Measurements from ENCODE around the gene ING5. TPM values are rescaled to one million over a fixed set of nuclear protein-coding genes. Genes with fewer than 3 reads are reported as not detected.

ING5 gene
- total RNA-seq, 1 experiment from 2014 or later = 32.1 TPM

DNA sequence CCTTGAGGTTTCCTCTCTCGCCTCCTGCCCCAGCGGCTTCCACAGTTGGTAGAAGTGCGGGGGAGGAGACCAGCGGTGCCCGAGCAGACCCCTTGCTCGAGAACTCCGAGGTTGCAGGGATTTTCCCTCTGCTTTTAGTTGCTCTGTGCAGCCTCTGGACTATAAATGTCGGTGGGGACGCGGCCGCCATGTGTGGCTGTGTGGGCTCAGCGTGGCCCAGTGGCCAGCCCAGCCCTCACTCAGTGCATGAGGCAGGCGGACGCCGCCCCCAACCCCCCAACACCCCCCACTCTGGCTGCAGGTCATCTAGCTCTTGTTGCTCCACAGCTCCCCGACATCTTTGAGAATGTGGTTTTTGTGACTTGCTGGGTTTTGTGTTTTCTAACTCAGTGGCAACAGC, 17.3 kb downstream of the ING5 start:
- H3K36me3 ChIP-seq (ENCODE audit: low read depth, low read length) = peaks cover 21% of the 10 kb centered on the region
- H3K27ac ChIP-seq (ENCODE audit: low read length) = no peak overlapping the region
- CTCF ChIA-PET = no interaction called here
- H3K4me3 ChIP-seq (ENCODE audit: low read length) = no peak overlapping the region
- no peaks in the 10 kb centered on the region for H4K20me1 ChIP-seq (ENCODE audit: low read length)
- POLR2A ChIA-PET (ENCODE audit: unreplicated experiment) = no interaction called here
- no peak for TF ChIP-seq EZH2phosphoT487 (IDR thresholded peaks at IDR 0.05; ENCODE audit: borderline replicate concordance, low read length)
- no peak for TF ChIP-seq EZH2 (IDR thresholded peaks at IDR 0.05; ENCODE audit: low read length, unreplicated experiment)
- TF ChIP-seq, protein P1, sequence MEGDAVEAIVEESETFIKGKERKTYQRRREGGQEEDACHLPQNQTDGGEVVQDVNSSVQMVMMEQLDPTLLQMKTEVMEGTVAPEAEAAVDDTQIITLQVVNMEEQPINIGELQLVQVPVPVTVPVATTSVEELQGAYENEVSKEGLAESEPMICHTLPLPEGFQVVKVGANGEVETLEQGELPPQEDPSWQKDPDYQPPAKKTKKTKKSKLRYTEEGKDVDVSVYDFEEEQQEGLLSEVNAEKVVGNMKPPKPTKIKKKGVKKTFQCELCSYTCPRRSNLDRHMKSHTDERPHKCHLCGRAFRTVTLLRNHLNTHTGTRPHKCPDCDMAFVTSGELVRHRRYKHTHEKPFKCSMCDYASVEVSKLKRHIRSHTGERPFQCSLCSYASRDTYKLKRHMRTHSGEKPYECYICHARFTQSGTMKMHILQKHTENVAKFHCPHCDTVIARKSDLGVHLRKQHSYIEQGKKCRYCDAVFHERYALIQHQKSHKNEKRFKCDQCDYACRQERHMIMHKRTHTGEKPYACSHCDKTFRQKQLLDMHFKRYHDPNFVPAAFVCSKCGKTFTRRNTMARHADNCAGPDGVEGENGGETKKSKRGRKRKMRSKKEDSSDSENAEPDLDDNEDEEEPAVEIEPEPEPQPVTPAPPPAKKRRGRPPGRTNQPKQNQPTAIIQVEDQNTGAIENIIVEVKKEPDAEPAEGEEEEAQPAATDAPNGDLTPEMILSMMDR (conservative IDR thresholded peaks at IDR 0.05; ENCODE audit: low read depth, low read length) = no peak
- ATAC-seq (no peak), DNase-seq (no peak)
- no peaks in the 10 kb centered on the region for H3F3A ChIP-seq (ENCODE audit: low read length, unreplicated experiment)
- no peaks in the 10 kb centered on the region for H3K4me1 ChIP-seq (ENCODE audit: insufficient read depth, low read length)
- H3K9me3 ChIP-seq (ENCODE audit: low read length) = no peaks in the 10 kb centered on the region
- no peak overlapping the region for H3K4me2 ChIP-seq (ENCODE audit: low read length)
- BruUV-seq (replicated peaks) = no TSS peak
- H3K9me2 ChIP-seq (replicated peaks; ENCODE audit: low read length) = no peaks in the 10 kb centered on the region
- H3K27me3 ChIP-seq (ENCODE audit: low read length) = no peaks in the 10 kb centered on the region
- intact Hi-C loops (cut with micrococcal nuclease) = no loop called here
- no peak overlapping the region for H3K9ac ChIP-seq (ENCODE audit: low read length)
- no peak overlapping the region for H2AFZ ChIP-seq (ENCODE audit: low read length)
- no peaks in the 10 kb centered on the region for H3K79me2 ChIP-seq (ENCODE audit: low read length)

DNA sequence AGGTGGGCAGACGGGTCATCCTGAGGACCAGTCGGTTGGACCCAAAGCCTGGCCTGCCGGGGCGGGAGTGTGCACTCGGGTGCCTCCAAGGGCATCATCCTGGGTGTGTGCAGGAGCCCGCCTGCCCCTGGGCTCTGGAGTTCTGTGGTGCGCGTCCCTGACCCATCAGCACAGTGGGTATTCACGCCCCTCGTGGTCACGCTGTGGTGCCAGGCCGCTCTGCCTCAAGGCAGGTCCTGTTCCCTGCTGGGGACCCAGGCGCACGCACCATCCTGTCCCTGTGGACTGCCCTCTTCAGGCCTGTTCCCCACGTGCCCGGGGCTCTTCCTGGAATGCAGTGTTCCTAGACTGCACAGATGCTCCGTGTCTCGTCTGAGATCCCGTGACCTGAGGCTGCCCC, 18.3 kb downstream of the ING5 start:
- no TSS peak for BruUV-seq (replicated peaks)
- H3K4me2 ChIP-seq (ENCODE audit: low read length) = no peak overlapping the region
- H3K9me2 ChIP-seq (replicated peaks; ENCODE audit: low read length) = no peaks in the 10 kb centered on the region
- POLR2A ChIA-PET (ENCODE audit: unreplicated experiment) = no interaction called here
- intact Hi-C loops (cut with micrococcal nuclease) = no loop called here
- no peaks in the 10 kb centered on the region for H3F3A ChIP-seq (ENCODE audit: low read length, unreplicated experiment)
- TF ChIP-seq EZH2phosphoT487 (IDR thresholded peaks at IDR 0.05; ENCODE audit: borderline replicate concordance, low read length) (no peak), EZH2 (IDR thresholded peaks at IDR 0.05; ENCODE audit: low read length, unreplicated experiment) (no peak)
- TF ChIP-seq, protein P1 (conservative IDR thresholded peaks at IDR 0.05; ENCODE audit: low read depth, low read length) = no peak
- no peaks in the 10 kb centered on the region for H4K20me1 ChIP-seq (ENCODE audit: low read length)
- no peak overlapping the region for H3K4me3 ChIP-seq (ENCODE audit: low read length)
- no peaks in the 10 kb centered on the region for H3K4me1 ChIP-seq (ENCODE audit: insufficient read depth, low read length)
- peaks cover 21% of the 10 kb centered on the region for H3K36me3 ChIP-seq (ENCODE audit: low read depth, low read length)
- DNase-seq = no peak
- H3K79me2 ChIP-seq (ENCODE audit: low read length) = no peaks in the 10 kb centered on the region
- CTCF ChIA-PET = no interaction called here
- no peak overlapping the region for H2AFZ ChIP-seq (ENCODE audit: low read length)
- no peak overlapping the region for H3K9ac ChIP-seq (ENCODE audit: low read length)
- ATAC-seq = no peak
- no peaks in the 10 kb centered on the region for H3K27me3 ChIP-seq (ENCODE audit: low read length)
- H3K9me3 ChIP-seq (ENCODE audit: low read length) = no peaks in the 10 kb centered on the region
- no peak overlapping the region for H3K27ac ChIP-seq (ENCODE audit: low read length)

DNA sequence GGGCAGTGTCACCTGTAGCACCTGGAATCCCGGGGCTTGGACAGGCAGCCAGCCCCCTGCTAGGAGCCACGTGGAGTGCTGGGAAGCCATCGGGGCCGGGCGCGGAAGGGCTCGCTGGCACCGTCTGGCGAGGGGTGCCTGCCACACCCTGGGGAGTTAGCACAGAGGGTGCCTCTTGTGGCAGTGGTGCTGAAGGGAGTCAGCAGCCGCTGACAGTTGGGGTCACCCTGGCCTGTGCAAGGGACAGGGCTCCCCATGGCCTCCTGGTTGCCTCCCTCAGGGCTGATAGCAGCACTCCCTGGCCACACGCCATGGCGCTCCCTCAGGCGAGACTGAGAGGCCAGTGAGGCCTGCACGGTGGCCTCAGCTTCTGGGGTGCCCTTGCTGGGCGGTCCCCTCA, 18.7 kb downstream of the ING5 start:
- TF ChIP-seq, protein P1 (conservative IDR thresholded peaks at IDR 0.05; ENCODE audit: low read depth, low read length) = no peak
- no peak for TF ChIP-seq EZH2phosphoT487 (IDR thresholded peaks at IDR 0.05; ENCODE audit: borderline replicate concordance, low read length)
- BruUV-seq (replicated peaks) = no TSS peak
- Histone ChIP-seq H3K9me2 (replicated peaks; ENCODE audit: low read length) (no peaks in the 10 kb centered on the region), H3K79me2 (ENCODE audit: low read length) (no peaks in the 10 kb centered on the region), H4K20me1 (ENCODE audit: low read length) (no peaks in the 10 kb centered on the region), H2AFZ (ENCODE audit: low read length) (no peak overlapping the region), H3K4me2 (ENCODE audit: low read length) (no peak overlapping the region), H3K9ac (ENCODE audit: low read length) (no peak overlapping the region), H3K9me3 (ENCODE audit: low read length) (no peaks in the 10 kb centered on the region), H3K4me1 (ENCODE audit: insufficient read depth, low read length) (no peaks in the 10 kb centered on the region), H3K4me3 (ENCODE audit: low read length) (no peak overlapping the region), H3F3A (ENCODE audit: low read length, unreplicated experiment) (no peaks in the 10 kb centered on the region), H3K27me3 (ENCODE audit: low read length) (no peaks in the 10 kb centered on the region), H3K36me3 (ENCODE audit: low read depth, low read length) (peaks cover 21% of the 10 kb centered on the region), H3K27ac (ENCODE audit: low read length) (no peak overlapping the region)
- intact Hi-C loops (cut with micrococcal nuclease) = no loop called here
- ATAC-seq (no peak), DNase-seq (no peak)
- CTCF ChIA-PET = no interaction called here
- POLR2A ChIA-PET (ENCODE audit: unreplicated experiment) = no interaction called here

Measured in PC-3 (cell line).